Transverse colon (tissue), 4 donors: ENCODE results near the gene SH2B3. TPM values are rescaled to one million over a fixed set of nuclear protein-coding genes. Genes with fewer than 3 reads are reported as not detected.
A peak's percentile ranks its signal among the peaks of the same experiment; 100 is the strongest.

Experiments
- DNase-seq: peaks from one replicate; pipeline ENCODE4 v3.0.0-alpha.2; 2019
- H3K27ac ChIP-seq, 4 donors: fragments of 200-600 bp; sonication (generic); 2 replicates each; pipeline ENCODE4 v1.5.1; 2016 to 2018; ENCODE audit warnings: inconsistent platforms in 4 of 4
- H3K27me3 ChIP-seq: fragments of 200-600 bp; sonication (generic); 2 replicates; pipeline ENCODE4 v1.5.1; 2017; ENCODE audit warnings: inconsistent platforms
- H3K36me3 ChIP-seq, 4 donors: fragments of 200-600 bp; sonication (generic); 2 replicates each; pipeline ENCODE4 v1.5.1; 2017 to 2019; ENCODE audit warnings: inconsistent platforms in 4 of 4
- H3K4me1 ChIP-seq, 4 donors: fragments of 200-600 bp; sonication (generic); 2 replicates each; pipeline ENCODE4 v1.5.1; 2017 to 2020; ENCODE audit warnings: inconsistent platforms in 4 of 4
- H3K4me3 ChIP-seq, 4 donors: fragments of 200-600 bp; sonication (generic); 1 replicate in 1 of 4; 2 replicates in 3 of 4; pipeline versions ENCODE4 v1.5.1 to v1.6.1; 2017 to 2019; ENCODE audit warnings: inconsistent platforms in 4 of 4
- H3K9me3 ChIP-seq, 2 donors: fragments of 200-600 bp; sonication (generic); 2 replicates each; pipeline ENCODE4 v1.5.1; 2017 to 2019; ENCODE audit warnings: inconsistent platforms in 2 of 2
- CTCF ChIP-seq, 5 experiments: fragments of 200-600 bp in 3 of 5; fragments of 450-650 bp in 2 of 5; sonication (generic) in 3 of 5; IDR thresholded peaks; 1 replicate in 2 of 5; 2 replicates in 3 of 5; pipeline ENCODE4 v1.5.1; 2016 to 2017; ENCODE audit warnings: antibody characterized with exemption in 5 of 5, inconsistent platforms in 3 of 5, mild to moderate bottlenecking in 2 of 5, moderate library complexity in 1 of 5
- EP300 ChIP-seq: sonication (generic); formaldehyde crosslinking; IDR thresholded peaks from one replicate; pipeline ENCODE4 v1.6.1; 2017; ENCODE audit warnings: antibody characterized with exemption, low read depth
- POLR2A ChIP-seq: fragments of 450-650 bp; IDR thresholded peaks from one replicate; pipeline ENCODE4 v1.6.1; 2016; ENCODE audit warnings: antibody characterized with exemption, mild to moderate bottlenecking, moderate library complexity
- POLR2AphosphoS5 ChIP-seq, 3 donors: sonication (generic); formaldehyde crosslinking; IDR thresholded peaks; one replicate each; pipeline ENCODE4 v1.6.1; 2016; ENCODE audit warnings: antibody characterized with exemption in 3 of 3
- WGBS, 2 donors: methylation state at CpG; one replicate each; pipeline ENCODE4 v1.1.5; 2018; ENCODE audit warnings: low coverage in 1 of 2; 5-methylcytosine and 5-hydroxymethylcytosine counted together
- in situ Hi-C, 4 donors: fragments of 200-750 bp; cut with MboI; loops; one replicate each; pipeline versions ENCODE4 v1.15.0 to v1.15.1; 2017; ENCODE audit warnings: low sequenced_read_pairs in 3 of 4, low pct_ligation_motif_present in 1 of 4, low pct_unique_long_range_greater_than_20kb in 1 of 4
- intact Hi-C: fragments of 100-400 bp; cut with DNase I; formaldehyde crosslinking; loops from one replicate; pipeline ENCODE4 v1.15.1; 2023; ENCODE audit warnings: low total_unique reads
- total RNA-seq, 4 donors: library from RNA; depleted of rRNA; stranded (reverse); fragments of >200 nt; gene quantifications; one replicate each; pipeline ENCODE4 v1.1.0, GENCODE V29; 2016

The SH2B3 gene
- total RNA-seq, 4 donors from 2014 or later: 22.3 to 99.1 (median 43.6) TPM

GRCh38 chr12:111437816-111438454 is 32.2 kb downstream of the SH2B3 start:
- Histone ChIP-seq H3K9me3 (no peaks in the 10 kb centered on the region), H3K27me3 (no peaks in the 10 kb centered on the region), H3K36me3 (no peaks in the 10 kb centered on the region), H3K4me1 (peaks cover 46 to 91% (median 54%) of the 10 kb centered on the region in 4 donors), H3K4me3 (no peak overlapping the region), H3K27ac (peak overlapping the region; percentile 3 to 85 (median 63))
- in situ Hi-C loops (no loop called here), intact Hi-C loops (no loop called here)
- 20 to 75% methylated on average over 2 to 8 of the region's 8 CpGs for WGBS, 2 donors
- TF ChIP-seq EP300 (no peak), POLR2A (no peak), POLR2AphosphoS5 (IDR thresholded peaks at IDR 0.05) (peak in 1 of 3 donors; percentile 18), CTCF (IDR thresholded peaks at IDR 0.05) (no peak)
- peak; percentile 56 for DNase-seq

GRCh38 chr12:111438481-111438880 is 32.8 kb downstream of the SH2B3 start:
- no peak for TF ChIP-seq POLR2AphosphoS5 (IDR thresholded peaks at IDR 0.05)
- no peak for TF ChIP-seq CTCF (IDR thresholded peaks at IDR 0.05)
- no peak for TF ChIP-seq EP300
- no peak for TF ChIP-seq POLR2A
- 57 to 58% methylated on average over 2 to 9 of the region's 9 CpGs for WGBS, 2 donors
- intact Hi-C loops: no loop called here

GRCh38 chr12:111439657-111440151 is 34.0 kb downstream of the SH2B3 start:
- Histone ChIP-seq H3K9me3 (no peaks in the 10 kb centered on the region), H3K4me1 (peaks cover 36 to 91% (median 48%) of the 10 kb centered on the region in 4 donors), H3K36me3 (no peaks in the 10 kb centered on the region), H3K27me3 (no peaks in the 10 kb centered on the region), H3K27ac (peak overlapping the region; percentile 8 to 77 (median 24)), H3K4me3 (no peak overlapping the region)
- intact Hi-C loops (loop anchor here (5.0 kb wide), 1 partner anchor 32 kb away; the partner anchor contains the start of gene SH2B3), in situ Hi-C loops (no loop called here)
- TF ChIP-seq EP300: no peak
- TF ChIP-seq POLR2AphosphoS5 (IDR thresholded peaks at IDR 0.05): no peak
- TF ChIP-seq POLR2A: no peak
- TF ChIP-seq CTCF (IDR thresholded peaks at IDR 0.05): no peak
- DNase-seq: no peak
- WGBS, 2 donors: 79 to 85% methylated on average over 2 to 5 of the region's 5 CpGs

More at GRCh38 chr12:111438481-111438880, 32.8 kb downstream of the SH2B3 start:
- Histone ChIP-seq H3K4me1 (peaks cover 44 to 91% (median 53%) of the 10 kb centered on the region in 4 donors), H3K27me3 (no peaks in the 10 kb centered on the region), H3K27ac (peak overlapping the region; percentile 3 to 85 (median 63)), H3K4me3 (no peak overlapping the region), H3K36me3 (no peaks in the 10 kb centered on the region), H3K9me3 (no peaks in the 10 kb centered on the region)
- in situ Hi-C loops: no loop called here
- peak; percentile 63 for DNase-seq

- H3K9me3 ChIP-seq: no peaks in the 10 kb centered on the region
- intact Hi-C loops (loop anchor here (5.0 kb wide), 1 partner anchor 33 kb away; the partner anchor contains the start of gene SH2B3), in situ Hi-C loops (no loop called here)
- H3K36me3 ChIP-seq: no peaks in the 10 kb centered on the region
- peaks cover 36 to 91% (median 48%) of the 10 kb centered on the region in 4 donors for H3K4me1 ChIP-seq
- no peaks in the 10 kb centered on the region for H3K27me3 ChIP-seq
- H3K4me3 ChIP-seq: no peak overlapping the region
- WGBS, 2 donors: 83% methylated on average over 8 of the region's 8 CpGs; no CpG with 5 or more reads in 1 of the 2 donors
- TF ChIP-seq POLR2AphosphoS5 (IDR thresholded peaks at IDR 0.05): peak in 1 of 3 donors; percentile 1
- TF ChIP-seq CTCF (IDR thresholded peaks at IDR 0.05): no peak
- peak overlapping the region; percentile 8 to 77 (median 24) for H3K27ac ChIP-seq
- DNase-seq: no peak
These were observed 34.4 kb downstream of the SH2B3 start for GRCh38 chr12:111440152-111440551.
